T-helper 2 cell treated with Interferon-gamma antibody and Interleukin-4, amounts not matched to agents 100 ng/mL and 5 ng/mL, for 36 hours (primary cell): Measurements from ENCODE around the gene BCAR3. TPM values are rescaled to one million over a fixed set of nuclear protein-coding genes. Genes with fewer than 3 reads are reported as not detected.

Experiments used
- intact Hi-C: fragments of 100-400 bp; cut with micrococcal nuclease; formaldehyde crosslinking; loops from one replicate; pipeline ENCODE4 v1.15.1; 2023
- total RNA-seq: library from RNA; stranded (reverse); gene quantifications from 2 replicates; pipeline ENCODE4 v1.2.3, GENCODE V29; 2022

Gene BCAR3
- total RNA-seq, result 7.5 and 8.6 TPM in 2 replicates

DNA sequence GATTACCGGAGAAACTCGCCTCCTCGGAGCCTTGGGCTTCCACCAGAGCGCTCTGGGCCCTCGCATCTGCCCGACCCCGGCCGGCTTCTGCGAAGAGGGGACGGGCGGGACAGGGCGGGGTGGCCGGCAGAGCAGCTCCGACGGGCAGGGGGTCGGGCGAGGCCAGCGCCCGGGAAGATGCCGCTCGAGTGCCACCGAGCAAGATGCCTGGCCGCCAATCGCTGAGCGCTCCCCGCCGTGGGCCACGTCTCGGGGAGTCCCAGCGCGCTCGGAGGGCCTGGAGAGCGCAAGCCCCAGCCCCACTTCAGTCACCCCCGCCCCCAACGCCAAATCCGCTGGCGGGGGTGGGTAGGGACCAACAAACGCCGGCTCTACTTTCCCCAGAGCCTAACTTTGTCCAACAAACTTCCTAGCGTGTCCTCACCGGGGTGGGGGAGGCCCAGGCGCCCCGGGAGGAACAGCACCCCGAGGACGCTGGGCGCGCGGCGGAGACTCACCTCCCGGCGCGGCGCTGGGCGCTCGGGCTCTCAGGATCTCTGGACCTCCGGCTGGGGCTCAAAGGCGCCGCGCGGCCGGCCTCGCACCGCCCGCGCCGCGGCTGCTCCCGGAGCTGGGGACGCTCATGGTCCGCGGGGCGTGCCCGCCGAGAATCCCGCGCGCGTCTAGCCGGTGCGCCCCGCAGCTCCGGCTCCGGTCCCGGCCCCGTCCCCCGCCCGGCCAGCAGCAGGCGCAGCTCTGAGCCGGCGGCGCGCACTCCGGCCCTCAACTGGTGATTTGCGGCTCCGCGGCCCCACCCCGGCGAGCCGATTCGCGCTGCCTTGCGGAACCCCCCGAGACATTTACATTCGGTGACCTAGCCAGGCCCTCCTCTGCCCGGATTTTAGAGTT is at the start of gene BCAR3:
BCAR3 (minus strand) TSS at position 737 of the 888 bp plus-strand sequence. CDS start 6,907 bp downstream, outside the sequence.
- intact Hi-C loops, result loop anchor here (1.0 to 5.0 kb wide), 3 partner anchors 36 to 165 kb away; no protein-coding TSS in a partner anchor

DNA sequence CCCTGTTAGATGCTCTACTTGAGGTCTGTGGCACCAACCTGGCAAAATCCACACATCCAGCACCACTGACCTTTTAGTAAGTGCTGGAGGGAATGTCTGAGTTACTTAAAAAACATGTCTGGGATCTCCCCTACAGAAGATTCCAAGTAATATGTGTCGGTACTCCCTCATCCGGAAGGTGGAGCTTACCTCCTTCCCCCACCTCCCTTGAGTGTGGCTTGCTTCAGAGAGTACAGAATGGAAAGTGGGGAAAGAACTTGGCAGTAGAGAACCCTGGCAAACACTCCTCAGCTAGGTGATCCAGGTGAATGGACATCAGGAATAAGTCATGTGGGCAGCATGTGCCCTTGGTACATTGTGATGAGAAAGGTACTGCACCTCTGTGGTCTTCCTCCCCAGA is 49.0 kb upstream of the BCAR3 start:
- intact Hi-C loops, result no loop called here

DNA sequence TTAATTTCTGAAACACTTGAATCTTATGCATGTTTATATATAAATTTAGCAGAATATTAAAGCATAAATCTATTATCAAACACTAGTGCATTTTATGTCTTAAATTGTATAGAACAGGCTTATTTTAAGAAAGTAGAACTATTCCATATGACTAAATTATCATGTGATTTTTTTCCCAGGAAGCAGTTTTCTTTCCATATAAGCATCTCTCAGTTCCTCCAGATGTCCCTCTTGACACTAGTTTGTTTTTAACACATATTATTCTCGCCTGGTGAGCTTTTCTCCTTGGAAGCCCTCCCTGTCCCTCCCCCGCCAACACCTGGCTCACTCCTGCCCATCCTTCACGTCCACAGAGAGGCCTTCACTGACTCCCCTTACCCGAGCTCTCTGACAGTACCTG is 48.3 kb upstream of the BCAR3 start:
- intact Hi-C loops, result no loop called here

DNA sequence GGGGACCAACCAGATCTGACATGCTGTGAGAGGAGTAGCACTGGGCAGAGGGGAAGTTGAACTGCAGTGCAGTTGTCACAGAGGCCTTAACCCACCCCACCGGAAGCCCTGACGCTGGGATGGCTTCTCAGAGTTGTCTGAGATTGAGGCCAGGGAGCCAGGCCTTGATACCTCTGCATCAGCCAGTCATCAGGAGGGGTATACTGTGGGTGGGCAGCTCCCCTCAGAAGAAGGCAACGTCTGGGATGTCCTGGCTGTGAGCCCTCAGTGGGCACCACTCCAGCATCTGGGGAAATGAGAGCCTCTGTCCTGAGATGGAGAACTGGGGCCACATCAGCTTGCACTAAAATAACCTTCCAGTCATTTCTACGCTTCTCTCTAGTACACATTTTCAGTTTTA is 47.9 kb upstream of the BCAR3 start:
- intact Hi-C loops, result no loop called here

DNA sequence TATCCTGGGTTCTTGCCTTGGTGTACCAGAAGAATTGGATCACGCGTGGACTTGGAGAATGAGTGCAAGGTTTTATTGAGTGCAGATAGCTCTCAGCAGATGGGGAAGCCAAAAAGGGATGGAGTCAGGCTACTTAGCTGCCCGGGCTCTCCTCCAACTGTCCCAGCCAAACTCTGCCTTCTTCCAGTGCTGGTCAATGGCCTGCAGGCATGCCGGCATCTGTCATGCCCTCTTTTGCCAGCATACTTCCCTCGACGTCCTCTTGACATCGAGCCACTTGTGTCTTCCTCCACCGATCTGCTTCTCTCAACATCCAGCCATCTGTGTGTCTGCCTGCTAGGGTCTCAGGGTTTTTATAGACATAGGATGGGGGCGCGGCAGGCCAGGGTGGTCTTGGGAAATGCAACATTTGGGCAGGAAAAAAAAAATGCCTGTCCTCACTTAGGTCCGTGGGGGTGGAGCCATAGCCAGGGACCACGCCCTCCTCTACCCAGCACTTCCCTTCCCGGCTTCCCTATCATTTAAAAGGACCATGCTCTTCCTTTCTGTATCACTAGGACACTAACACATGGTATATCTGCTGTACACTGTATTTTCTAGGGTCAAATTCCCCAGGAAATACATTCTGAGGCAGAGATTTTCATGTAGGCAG is 47.0 kb upstream of the BCAR3 start:
- intact Hi-C loops, result no loop called here

DNA sequence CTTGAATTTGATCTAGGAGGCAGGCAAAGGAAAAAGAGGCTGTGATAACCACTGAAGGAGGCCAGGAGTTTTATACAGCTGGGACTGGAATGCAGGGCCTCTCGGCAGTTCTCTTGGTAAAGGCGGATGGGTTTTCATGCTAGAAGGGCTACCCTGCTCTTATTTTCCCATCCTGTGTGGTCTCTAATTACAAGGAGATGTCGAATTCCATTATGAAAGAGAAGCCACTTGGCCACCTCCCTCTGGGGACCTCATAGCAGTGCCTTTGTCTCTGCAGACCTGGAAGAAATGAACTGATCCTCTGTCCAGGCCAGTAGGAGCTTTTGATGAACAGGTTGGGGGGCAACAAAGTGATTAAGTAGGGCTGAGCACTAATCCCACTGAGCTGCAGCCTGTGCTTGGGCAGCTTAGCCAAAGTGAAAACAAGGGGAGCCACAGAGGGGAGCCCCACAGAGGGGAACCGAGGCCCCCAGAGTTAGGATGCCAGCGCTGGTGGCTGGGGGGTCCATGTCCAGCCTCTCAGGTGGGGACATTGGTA is 42.2 kb upstream of the BCAR3 start:
- intact Hi-C loops, result no loop called here

DNA sequence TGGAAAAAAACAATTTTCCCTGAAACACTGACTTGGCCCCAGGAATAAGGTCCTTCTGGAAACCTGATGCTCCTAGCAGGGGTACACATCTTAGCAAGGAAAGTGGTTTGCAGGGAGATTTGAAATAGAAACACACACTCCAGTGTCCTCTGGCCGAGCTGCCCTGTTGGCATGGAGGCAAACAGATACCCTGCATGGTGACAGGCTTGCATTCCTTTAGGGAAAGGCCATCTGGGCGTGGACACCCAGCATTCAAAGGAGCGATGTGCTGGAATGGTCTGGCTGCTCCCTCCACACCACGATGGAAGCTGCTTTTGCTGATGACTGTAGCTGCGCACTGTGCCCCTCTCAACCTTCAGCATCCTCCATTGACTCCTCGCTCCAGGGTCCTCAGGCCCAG is 41.5 kb upstream of the BCAR3 start:
- intact Hi-C loops, result no loop called here

DNA sequence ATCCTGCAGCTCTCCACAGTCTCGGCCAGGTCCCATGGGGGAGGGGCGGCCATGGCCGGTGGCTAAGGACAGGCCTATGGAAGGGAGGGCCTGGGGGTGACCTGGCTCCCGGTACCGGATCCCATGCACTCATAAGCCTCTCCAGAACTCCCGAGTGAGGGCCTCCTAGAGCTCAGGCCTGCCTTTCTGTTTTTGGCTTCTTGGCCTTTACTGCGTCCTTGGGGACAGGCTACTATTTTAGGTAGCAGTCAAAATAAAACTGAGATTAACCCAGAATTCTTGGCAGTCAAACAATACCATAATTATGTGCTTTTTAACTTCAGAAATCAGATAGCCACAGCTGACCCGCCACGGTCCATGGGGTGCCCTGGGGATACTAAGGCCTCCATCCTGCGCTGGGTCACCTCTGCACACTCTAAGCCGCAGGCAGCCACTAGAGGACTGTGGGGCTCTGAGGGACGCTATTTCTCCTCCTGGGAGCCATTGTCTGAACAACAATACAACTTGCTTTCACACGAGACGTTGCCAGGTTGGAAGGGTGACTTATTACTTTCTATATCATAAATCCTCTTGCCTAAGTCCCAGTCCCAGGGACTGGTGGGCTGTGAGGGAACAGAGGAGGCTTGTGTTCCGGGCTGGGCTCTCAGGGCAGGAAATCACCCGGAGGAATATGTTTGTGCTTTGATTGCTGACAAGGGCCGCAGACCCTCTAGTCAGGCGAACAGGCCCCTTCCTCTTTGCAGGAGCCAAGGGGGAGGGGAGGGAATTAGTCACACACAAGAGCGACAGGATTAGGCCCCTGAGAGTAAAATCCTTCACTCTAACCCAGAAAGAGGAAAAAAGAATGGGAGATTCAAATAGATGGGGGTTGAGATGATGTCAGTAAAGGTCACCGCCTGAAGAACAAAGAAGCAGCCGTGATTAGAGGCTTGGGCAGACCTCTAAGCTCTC is 40.7 kb upstream of the BCAR3 start:
- intact Hi-C loops, result no loop called here

DNA sequence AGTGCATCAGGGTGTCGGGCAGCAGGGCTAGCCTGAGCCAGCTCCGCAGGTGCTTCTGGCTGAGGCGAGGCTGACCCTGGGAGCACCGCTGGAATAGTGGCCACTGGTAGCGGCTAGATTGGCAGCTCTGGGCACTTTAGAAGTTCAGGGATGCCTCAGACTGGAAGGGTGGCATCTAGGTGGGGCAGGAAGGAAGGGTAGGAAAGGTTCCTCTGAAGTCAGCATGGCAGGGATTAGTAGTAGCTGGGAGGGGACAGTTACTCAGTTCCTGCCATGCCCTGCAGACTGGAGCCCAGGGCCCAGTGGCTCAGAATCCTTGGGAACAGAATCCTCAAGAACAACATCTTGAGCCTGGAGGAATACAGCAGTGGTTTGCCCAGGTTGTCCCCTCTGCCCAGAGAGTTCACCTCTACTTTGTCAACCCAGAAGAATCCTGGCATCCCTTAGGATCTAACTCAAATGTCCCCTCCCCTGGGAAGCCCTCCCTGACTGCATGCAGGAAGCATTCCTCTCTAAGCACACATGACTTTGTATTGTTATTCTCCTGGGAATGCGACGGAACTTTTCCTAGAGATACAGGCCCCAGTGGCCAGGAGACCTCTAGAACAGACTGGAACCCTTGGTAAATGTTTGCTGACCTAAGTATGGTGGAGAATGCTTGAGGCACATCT is 39.5 kb upstream of the BCAR3 start:
- intact Hi-C loops, result no loop called here

DNA sequence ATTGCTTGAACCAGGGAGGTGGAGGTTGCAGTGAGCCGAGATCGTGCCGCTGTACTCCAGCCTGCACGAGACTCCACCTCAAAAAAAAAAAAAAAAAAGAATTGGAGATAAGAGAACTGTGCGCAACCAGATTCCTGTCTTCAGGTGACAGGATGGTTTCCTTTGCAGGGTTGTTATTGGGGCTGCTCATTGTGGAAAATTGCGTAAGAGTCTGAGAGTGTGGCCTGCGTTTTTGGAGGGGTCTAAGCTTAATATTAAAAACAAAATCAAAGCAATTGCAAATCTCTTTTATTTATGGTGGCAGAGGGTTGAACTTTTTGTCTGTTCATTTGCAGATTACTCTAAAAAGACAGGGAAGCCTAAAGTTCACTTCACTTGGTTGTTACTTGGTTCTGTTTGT is 36.0 kb upstream of the BCAR3 start:
- intact Hi-C loops, result loop anchor here (1.0 to 10.0 kb wide), 4 partner anchors 24 to 187 kb away; partner anchors contain the start of genes BCAR3 and GCLM

DNA sequence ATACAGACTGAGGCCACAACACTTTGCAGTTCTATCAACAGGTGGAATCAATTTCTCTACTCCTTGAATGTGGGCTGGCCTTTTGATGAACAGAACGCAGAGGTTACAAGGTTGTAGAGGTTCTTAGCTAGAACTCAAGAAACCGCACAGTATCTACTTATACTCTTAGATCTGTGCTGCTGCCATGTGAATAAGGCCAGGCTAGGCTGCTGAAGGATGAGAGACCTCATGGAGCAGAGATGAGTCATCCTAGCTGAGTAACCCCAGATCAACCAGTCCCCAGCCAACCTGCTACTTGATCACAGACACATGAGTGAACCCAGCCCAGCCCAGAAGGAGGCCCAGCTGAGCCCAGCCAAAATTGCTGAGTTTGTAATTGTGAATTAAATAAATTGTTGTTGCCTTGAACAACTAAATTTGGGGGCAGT is 35.3 kb upstream of the BCAR3 start:
- intact Hi-C loops, result loop anchor here (1.0 to 10.0 kb wide), 4 partner anchors 24 to 188 kb away; partner anchors contain the start of genes BCAR3 and GCLM

DNA sequence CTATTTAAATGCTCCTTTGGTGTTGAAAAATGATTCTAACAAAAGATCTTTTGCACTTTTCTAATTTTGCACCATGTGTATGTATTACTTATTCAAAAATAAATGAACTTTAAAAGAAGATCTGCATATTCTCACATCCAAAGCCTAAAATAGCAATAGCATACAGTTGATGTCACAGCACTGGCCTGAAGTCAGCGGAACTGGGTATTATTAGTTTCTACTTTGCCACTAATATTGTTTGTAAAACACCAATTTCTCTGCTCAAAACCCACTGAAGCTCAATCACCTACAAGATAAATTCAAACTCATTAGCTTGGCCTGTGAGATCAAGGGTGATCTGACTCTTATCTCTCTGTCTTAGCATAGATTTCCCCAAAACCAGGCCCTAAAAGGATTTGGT is 34.5 kb upstream of the BCAR3 start:
- intact Hi-C loops, result loop anchor here (5.0 to 10.0 kb wide), 3 partner anchors 34 to 189 kb away; partner anchors contain the start of genes BCAR3 and GCLM

DNA sequence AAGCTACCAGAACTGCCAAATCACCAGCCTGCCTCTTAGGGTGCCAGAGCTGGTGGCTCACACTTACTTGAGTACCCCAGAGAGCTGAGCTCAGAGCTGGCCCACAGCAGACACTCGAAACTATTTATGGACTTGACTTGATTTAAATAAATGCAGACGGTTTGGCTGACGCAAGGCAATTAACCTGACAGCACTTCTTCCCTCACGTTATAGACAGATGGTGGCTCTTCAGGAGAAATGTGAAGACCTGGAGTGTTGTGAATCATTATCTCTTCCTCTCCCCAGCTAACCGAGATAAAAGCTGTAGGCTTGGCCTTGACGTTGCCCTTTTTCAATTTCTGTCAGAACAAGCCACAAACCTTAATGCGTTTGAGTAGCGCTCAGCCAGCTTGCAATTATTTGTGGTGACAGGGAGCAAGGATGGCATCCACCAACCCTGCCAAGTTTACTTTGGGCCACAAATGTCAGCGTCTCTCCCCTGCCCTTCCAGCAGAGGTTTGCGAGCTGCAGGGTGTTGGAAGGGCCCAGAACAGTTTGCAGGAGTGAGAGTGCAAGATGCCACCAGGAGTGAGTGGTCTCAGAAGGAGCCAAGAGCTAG is 34.0 kb upstream of the BCAR3 start:
- intact Hi-C loops, result loop anchor here (5.0 to 10.0 kb wide), 3 partner anchors 33 to 189 kb away; partner anchors contain the start of genes BCAR3 and GCLM

DNA sequence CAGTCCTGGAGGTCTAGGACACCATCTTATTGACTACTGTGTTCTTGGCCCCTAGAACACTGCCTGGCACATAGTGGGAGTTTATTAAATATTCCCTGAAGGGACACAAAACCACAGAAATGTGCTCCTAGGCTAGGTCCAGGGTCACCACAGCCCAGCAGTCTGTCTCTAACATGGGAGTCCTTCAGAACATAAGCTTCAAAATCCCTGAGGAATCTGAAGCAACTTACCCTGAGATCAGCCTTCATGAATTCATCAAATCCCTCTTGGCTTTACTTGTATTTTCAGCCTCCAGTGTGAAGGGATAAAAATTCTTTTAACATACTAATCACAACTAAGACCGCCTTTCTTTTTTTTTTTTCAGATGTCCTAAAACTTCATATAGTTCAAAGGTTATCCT is 32.7 kb upstream of the BCAR3 start:
- intact Hi-C loops, result loop anchor here (10.0 kb wide), 1 partner anchor 190 kb away; the partner anchor contains the start of gene GCLM

DNA sequence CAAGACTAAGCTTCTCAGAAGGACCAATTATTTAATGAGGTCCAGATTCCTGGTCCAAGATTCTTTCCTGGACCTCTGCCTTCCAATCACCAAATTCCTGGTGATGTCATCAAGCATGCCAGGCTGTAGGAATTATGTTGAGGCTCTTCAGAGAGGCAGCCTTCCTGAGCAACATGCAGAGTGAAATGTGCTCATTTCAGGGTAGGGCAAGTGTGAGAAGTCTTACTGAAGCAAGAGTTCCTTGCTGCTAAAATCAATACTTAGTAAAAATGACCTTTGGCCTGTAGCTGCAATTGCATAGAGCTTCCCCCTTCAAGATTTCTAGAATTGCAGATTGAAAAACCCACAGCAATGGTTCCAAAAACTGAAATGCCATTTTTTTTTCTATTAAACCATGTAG is 31.7 kb upstream of the BCAR3 start:
- intact Hi-C loops, result loop anchor here (10.0 kb wide), 1 partner anchor 191 kb away; the partner anchor contains the start of gene GCLM

DNA sequence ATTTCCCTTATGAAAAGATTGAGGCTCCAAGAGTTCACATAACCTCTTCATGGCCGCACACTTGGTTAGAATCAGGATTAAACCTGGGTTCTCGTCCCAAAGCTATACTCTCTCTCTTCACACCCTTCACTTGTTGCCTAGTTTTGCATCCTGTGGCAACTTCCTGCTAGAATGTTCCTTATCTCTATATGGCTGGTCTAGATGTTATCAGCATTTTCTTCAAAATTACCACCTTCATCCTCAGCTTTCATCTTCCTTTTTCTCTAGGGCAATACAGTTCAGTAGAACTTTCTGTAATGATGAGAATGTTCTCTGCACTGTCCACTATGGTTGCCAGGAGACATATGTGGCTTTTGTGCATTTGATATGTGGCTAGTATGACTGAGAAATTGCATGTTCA is 31.1 kb upstream of the BCAR3 start:
- intact Hi-C loops, result loop anchor here (10.0 kb wide), 1 partner anchor 192 kb away; the partner anchor contains the start of gene GCLM

DNA sequence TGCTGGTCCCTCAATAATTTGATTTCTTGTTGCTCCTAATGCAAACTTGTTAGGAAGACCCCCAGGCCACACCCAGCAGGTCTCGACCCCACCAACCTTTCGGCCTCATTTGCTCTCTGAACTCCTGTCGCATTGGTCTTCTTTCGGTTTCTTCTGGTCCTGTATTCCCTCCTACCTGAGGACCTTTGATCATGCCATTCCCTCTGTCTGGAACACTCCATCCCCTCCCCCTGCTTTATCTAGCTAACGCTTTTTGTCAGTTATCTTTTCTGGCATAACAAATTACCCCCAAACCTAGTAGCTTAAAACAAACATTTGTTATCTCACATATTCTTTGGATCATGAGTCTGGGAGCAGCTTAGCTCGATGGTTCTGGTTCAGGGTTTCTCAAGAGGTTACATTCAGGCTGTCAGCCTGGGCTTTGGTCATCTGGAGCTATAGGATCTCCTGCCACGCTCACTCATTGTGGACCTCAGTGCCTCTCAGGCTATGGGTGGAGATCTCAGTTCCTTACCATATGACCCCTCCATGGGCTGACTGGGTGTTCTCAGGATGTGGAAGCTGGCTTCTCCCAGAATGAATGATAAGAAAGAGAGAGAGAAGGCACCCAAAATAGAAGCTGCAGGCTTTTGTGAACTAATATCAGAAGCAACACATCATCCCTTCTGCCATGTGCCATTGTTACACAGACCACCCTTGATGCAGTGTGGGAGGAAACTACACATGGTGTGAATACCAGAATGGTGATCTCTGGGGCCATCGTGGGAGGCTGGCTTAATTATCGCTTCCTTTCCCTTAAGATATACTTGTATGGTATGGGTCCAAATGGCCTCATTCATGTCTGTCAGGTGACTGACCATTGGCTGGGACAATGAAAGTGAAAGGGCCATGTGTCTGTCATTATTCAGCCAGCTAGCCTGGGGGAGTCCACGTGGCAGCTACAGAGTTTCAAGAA is 29.1 kb upstream of the BCAR3 start:
- intact Hi-C loops, result loop anchor here (10.0 kb wide), 1 partner anchor 194 kb away; the partner anchor contains the start of gene GCLM
